ENCODE results near the gene UBR4. TPM values are rescaled to one million over a fixed set of nuclear protein-coding genes. Genes with fewer than 3 reads are reported as not detected.
A peak's percentile ranks its signal among the peaks of the same experiment; 100 is the strongest.

The UBR4 gene
- total and polyA plus RNA-seq, 2 experiments from 2014 or later: 111 to 230 TPM

- TF ChIP-seq CTCF (conservative IDR thresholded peaks at IDR 0.05; ENCODE audit: low read depth in 2 of 2): no peak
These were observed 139.0 kb downstream of the UBR4 start (continued) for GRCh38 chr1:19070891-19071621.

- peaks cover 20% of the 10 kb centered on the region for H3K36me3 Mint-ChIP-seq (ENCODE audit: low read depth)
- TF ChIP-seq NANOG (IDR thresholded peaks at IDR 0.05; ENCODE audit: borderline replicate concordance): no peak
- no peak for TF ChIP-seq ETS1 (IDR thresholded peaks at IDR 0.05)
- no peak for TF ChIP-seq STAT1 (IDR thresholded peaks at IDR 0.05; ENCODE audit: unreplicated experiment)
- TF ChIP-seq CREB1 (CRISPR knock-in tag; IDR thresholded peaks at IDR 0.05; ENCODE audit: low read depth): no peak
- no peak for TF ChIP-seq EZH2phosphoT487 (IDR thresholded peaks at IDR 0.05; ENCODE audit: unreplicated experiment)
- no peak for TF ChIP-seq REST (IDR thresholded peaks at IDR 0.05; ENCODE audit: unreplicated experiment)
- TF ChIP-seq EZH2 (IDR thresholded peaks at IDR 0.05; ENCODE audit: low read depth, unreplicated experiment): no peak
- no peak for TF ChIP-seq ZNF462 (CRISPR knock-in tag; IDR thresholded peaks at IDR 0.05)
- no peak for TF ChIP-seq ZNF114 (CRISPR knock-in tag; IDR thresholded peaks at IDR 0.05)
- no peak for TF ChIP-seq ZNF331 (CRISPR knock-in tag; IDR thresholded peaks at IDR 0.05; ENCODE audit: low read depth)
- TF ChIP-seq JUNB (IDR thresholded peaks at IDR 0.05; ENCODE audit: unreplicated experiment): no peak
These were observed 139.8 kb downstream of the UBR4 start for GRCh38 chr1:19070197-19070651.

More at GRCh38 chr1:19070197-19070651, 139.8 kb downstream of the UBR4 start:
- Mint-ChIP-seq H3K27ac (no peak overlapping the region; the same call in 1 of the 2 replicates), H3K27me3 (ENCODE audit: insufficient read depth, low read depth, poor library complexity) (peaks cover 14% of the 10 kb centered on the region), H3K4me3 (no peak overlapping the region), H3K4me1 (peaks cover 18% of the 10 kb centered on the region; the same call in 2 of the 3 replicates), H3K9me3 (no peaks in the 10 kb centered on the region; the same call in 2 of the 3 replicates)
- no peaks in the 10 kb centered on the region for H3K79me2 ChIP-seq (replicated peaks; ENCODE audit: insufficient read depth)
- no peaks in the 10 kb centered on the region; the same call in none of the 2 replicates for H4K20me1 ChIP-seq (replicated peaks; ENCODE audit: insufficient read depth)
- H3K4me3 ChIP-seq: no peak overlapping the region
- H2AFZ ChIP-seq: no peak overlapping the region
- no peak overlapping the region for H3K27ac ChIP-seq (ENCODE audit: low read depth)
- H3K27me3 ChIP-seq (ENCODE audit: insufficient read depth): no peaks in the 10 kb centered on the region
- H3K4me1 ChIP-seq (ENCODE audit: insufficient read depth): no peaks in the 10 kb centered on the region
- ATAC-seq: peak; percentile 5; the same call in 2 of the 3 replicates
- H3F3A ChIP-seq (replicated peaks; ENCODE audit: low read depth): 0 out of 2 replicates have a peak, but pooled peaks cover 3% of the 10 kb centered on the region
- H3K9me2 ChIP-seq (ENCODE audit: insufficient read depth): no peaks in the 10 kb centered on the region
- no peak overlapping the region for H3K4me2 ChIP-seq
- DNase-seq (ENCODE audit: low spot score): no peak
- H3K36me3 ChIP-seq (ENCODE audit: insufficient read depth): peaks cover 8% of the 10 kb centered on the region

All from GM23338 (cell line).